T-helper 17 cell (primary cell): ENCODE measurements around the gene CES2. TPM values are rescaled to one million over a fixed set of nuclear protein-coding genes. Genes with fewer than 3 reads are reported as not detected.
"Not testable (repeated sequence)": the region's sequence is repeated elsewhere in the genome, so short reads cannot be mapped to it uniquely, and the experiment has no call there.

Experiments
- ATAC-seq: fragments of 150-1000 bp; cut with Tn5 transposase; 2 replicates; pipeline ENCODE4 v1.10.0; 2021; ENCODE audit warnings: mild to moderate bottlenecking, moderate library complexity
- DNase-seq, 3 donors: peaks; one replicate each; pipeline versions ENCODE4 v3.0.0 to v3.0.0-alpha.2; 2020 to 2021
- H3K9me3 ChIP-seq: one replicate; pipeline ENCODE4 v1.7.0; 2013; ENCODE audit warnings: low read length, mild to moderate bottlenecking; ENCODE audit not compliant: control insufficient read depth, poor library complexity, severe bottlenecking
- H3K27ac Mint-ChIP-seq: one replicate; pipeline ENCODE4 v1.8.0; 2022; ENCODE audit warnings: mild to moderate bottlenecking, moderate library complexity, mixed read lengths
- H3K27me3 Mint-ChIP-seq: one replicate; pipeline ENCODE4 v1.8.0; 2022; ENCODE audit warnings: mixed read lengths
- H3K36me3 Mint-ChIP-seq: one replicate; pipeline ENCODE4 v1.8.0; 2022; ENCODE audit warnings: low read depth, mixed read lengths
- H3K4me1 Mint-ChIP-seq: one replicate; pipeline ENCODE4 v1.8.0; 2022; ENCODE audit warnings: mild to moderate bottlenecking, mixed read lengths
- H3K4me3 Mint-ChIP-seq: one replicate; pipeline ENCODE4 v1.8.0; 2022; ENCODE audit warnings: mild to moderate bottlenecking, moderate library complexity, mixed read lengths
- total RNA-seq, 4 donors: library from RNA in 2 of 4; stranded (reverse) in 2 of 4; gene quantifications; one replicate each; pipeline ENCODE4 v1.2.3 and lab custom pipeline; 2022 to 2026

Gene CES2
- total RNA-seq, 2 donors from 2014 or later = 33.1 to 36.8 TPM

GRCh38 chr16:66984892-66985311, 49.6 kb downstream of the CES2 start:
- H3K36me3 Mint-ChIP-seq = no peaks in the 10 kb centered on the region
- H3K4me1 Mint-ChIP-seq = peaks cover 29% of the 10 kb centered on the region
- H3K27ac Mint-ChIP-seq = peak overlapping the region; percentile 96
- peak; percentile 50 for ATAC-seq
- no peak for DNase-seq
- no peaks in the 10 kb centered on the region for H3K9me3 ChIP-seq
- peak overlapping the region; percentile 45 for H3K4me3 Mint-ChIP-seq
- no peaks in the 10 kb centered on the region for H3K27me3 Mint-ChIP-seq

GRCh38 chr16:66986559-66986958, 51.2 kb downstream of the CES2 start:
- no peaks in the 10 kb centered on the region for H3K9me3 ChIP-seq
- ATAC-seq = no peak
- no peak overlapping the region for H3K27ac Mint-ChIP-seq
- peaks cover 29% of the 10 kb centered on the region for H3K4me1 Mint-ChIP-seq
- H3K27me3 Mint-ChIP-seq = no peaks in the 10 kb centered on the region
- no peaks in the 10 kb centered on the region for H3K36me3 Mint-ChIP-seq
- DNase-seq = no peak
- H3K4me3 Mint-ChIP-seq = no peak overlapping the region

GRCh38 chr16:66988197-66988788, 53.0 kb downstream of the CES2 start, which contains the start of gene CES4A:
Gene CES4A (plus strand): TSS chr16:66988589. CDS start chr16:66988773, 184 bp downstream.
- Mint-ChIP-seq H3K27ac (no peak within 1 kb of the TSS), H3K4me1 (peaks cover 25% of the 10 kb centered on the region)
- ATAC-seq = no peak

GRCh38 chr16:66991545-66992077, 56.3 kb downstream of the CES2 start:
- Mint-ChIP-seq H3K4me3 (no peak overlapping the region), H3K4me1 (peaks cover 4% of the 10 kb centered on the region), H3K27me3 (no peaks in the 10 kb centered on the region), H3K36me3 (no peaks in the 10 kb centered on the region), H3K27ac (peak overlapping the region; percentile 21)
- H3K9me3 ChIP-seq = no peaks in the 10 kb centered on the region
- no peak for ATAC-seq
- no peak for DNase-seq

More at GRCh38 chr16:66988197-66988788, 53.0 kb downstream of the CES2 start, which contains the start of gene CES4A:
- no peak within 1 kb of the TSS for H3K4me3 Mint-ChIP-seq
- no peak for DNase-seq
- no peaks in the 10 kb centered on the region for H3K9me3 ChIP-seq
- no peaks in the 10 kb centered on the region for H3K27me3 Mint-ChIP-seq
- no peaks in the 10 kb centered on the region for H3K36me3 Mint-ChIP-seq

GRCh38 chr16:66993558-66993957, 58.2 kb downstream of the CES2 start:
- not testable (repeated sequence) for H3K36me3 Mint-ChIP-seq, H3K4me1 Mint-ChIP-seq, H3K4me3 Mint-ChIP-seq, H3K27ac Mint-ChIP-seq, ATAC-seq, H3K27me3 Mint-ChIP-seq, DNase-seq, H3K9me3 ChIP-seq

Other genes with a start within 250 kb of the CES2 start
- 1 to 10 TPM; 1.1 to 1.5 TPM for gene CMTM4, start 238.8 kb upstream of the CES2 start, total RNA-seq
- 10 to 100 TPM; 77.5 to 97.1 TPM for gene DYNC1LI2, start 183.9 kb upstream of the CES2 start, total RNA-seq
- gene TERB1, start 133.9 kb upstream of the CES2 start, total RNA-seq = under 1 TPM in 1 of 2 donors, not detected in 1; 0.40 TPM
- gene NAE1, start 104.5 kb upstream of the CES2 start, total RNA-seq = 10 to 100 TPM; 63.0 to 78.7 TPM
- gene CA7, start 91.1 kb upstream of the CES2 start, total RNA-seq = not detected
- gene PDP2, start 55.0 kb upstream of the CES2 start, total RNA-seq = 1 to 10 TPM; 5.8 to 8.9 TPM
- gene CDH16, start 16.6 kb upstream of the CES2 start, total RNA-seq = not detected
- gene RRAD, start 10.0 kb upstream of the CES2 start, total RNA-seq = under 1 TPM; 0.52 to 0.67 TPM
- 10 to 100 TPM; 50.3 to 51.0 TPM for gene CIAO2B, start 1.1 kb upstream of the CES2 start, total RNA-seq
- gene CES3, start 25.8 kb downstream of the CES2 start, total RNA-seq = 1 to 10 TPM in 1 of 2 donors, under 1 TPM in 1; 0.63 to 1.3 TPM
- 10 to 100 TPM; 17.8 to 20.0 TPM for gene CES4A, start 53.1 kb downstream of the CES2 start, total RNA-seq
- 10 to 100 TPM; 78.5 to 85.4 TPM for gene CBFB, start 93.6 kb downstream of the CES2 start, total RNA-seq
- 10 to 100 TPM; 11.9 to 17.0 TPM for gene PHAF1, start 174.4 kb downstream of the CES2 start, total RNA-seq
- gene B3GNT9, start 215.5 kb downstream of the CES2 start, total RNA-seq = 1 to 10 TPM; 7.0 to 8.1 TPM
- gene TRADD, start 224.4 kb downstream of the CES2 start, total RNA-seq = 100 to 1,000 TPM in 1 of 2 donors, 10 to 100 TPM in 1; 92.7 to 103 TPM
- gene FBXL8, start 224.4 kb downstream of the CES2 start, total RNA-seq = 10 to 100 TPM; 50.0 to 55.1 TPM
- 10 to 100 TPM; 54.5 to 80.9 TPM for gene HSF4, start 229.2 kb downstream of the CES2 start, total RNA-seq
- 1 to 10 TPM; 4.3 to 5.5 TPM for gene NOL3, start 235.0 kb downstream of the CES2 start, total RNA-seq
- gene MATCAP1, start 248.4 kb downstream of the CES2 start, total RNA-seq = 10 to 100 TPM; 16.0 to 19.7 TPM